PC-9 (cell line): Measurements from ENCODE around the gene DCST2. TPM values are rescaled to one million over a fixed set of nuclear protein-coding genes. Genes with fewer than 3 reads are reported as not detected.

ENCODE experiments used
- BruUV-seq: library from RNA; stranded (reverse); fragments of 400-500 nt; replicated peaks from 2 replicates; lab custom pipeline; 2021; lab: Mats Ljungman, UMichigan
- CTCF ChIA-PET: fragments of 300-600 bp; sonication (Branson Sonifier 250); formaldehyde crosslinking; loops from one replicate; lab custom pipeline; 2022; ENCODE audit warnings: antibody characterized with exemption; lab: Charles Lee
- POLR2A ChIA-PET: fragments of 300-600 bp; sonication (Branson Sonifier 250); formaldehyde crosslinking; loops from one replicate; lab custom pipeline; 2022; ENCODE audit warnings: antibody characterized with exemption; ENCODE audit not compliant: unreplicated experiment; lab: Charles Lee
- DNase-seq, 2 experiments: peaks; one replicate each; pipeline versions ENCODE4 v3.0.0 to v3.0.0-alpha.2; 2015 to 2022; ENCODE audit warnings: mixed read lengths in 1 of 2
- H2AFZ ChIP-seq: fragments of 200-600 bp; sonication (generic); 2 replicates; pipeline ENCODE4 v1.8.1; 2017; ENCODE audit warnings: antibody characterized with exemption
- H3F3A ChIP-seq: fragments of 200-600 bp; sonication (generic); 2 replicates; pipeline ENCODE4 v1.8.1; 2017; ENCODE audit warnings: antibody characterized with exemption, mild to moderate bottlenecking, low read depth; ENCODE audit not compliant: insufficient read depth
- H3K27ac ChIP-seq: fragments of 200-600 bp; sonication (generic); 2 replicates; pipeline ENCODE4 v1.6.1; 2016; ENCODE audit warnings: mixed run types
- H3K27me3 ChIP-seq: fragments of 200-600 bp; sonication (generic); 2 replicates; pipeline ENCODE4 v1.6.1; 2016; ENCODE audit warnings: low read depth, mixed run types; ENCODE audit not compliant: insufficient read depth
- H3K36me3 ChIP-seq: fragments of 200-600 bp; sonication (generic); 2 replicates; pipeline ENCODE4 v1.6.1; 2016; ENCODE audit warnings: low read depth, mixed run types
- H3K4me1 ChIP-seq: fragments of 200-600 bp; sonication (generic); replicated peaks from 2 replicates; pipeline ENCODE4 v1.6.1; 2016; ENCODE audit warnings: mixed run types; ENCODE audit not compliant: insufficient read depth
- H3K4me2 ChIP-seq: fragments of 200-600 bp; sonication (generic); 2 replicates; pipeline ENCODE4 v1.6.1; 2017; ENCODE audit warnings: mixed run types
- H3K4me3 ChIP-seq: fragments of 200-600 bp; sonication (generic); 2 replicates; pipeline ENCODE4 v1.6.1; 2016; ENCODE audit warnings: mixed run types
- H3K79me2 ChIP-seq: fragments of 200-600 bp; sonication (generic); 2 replicates; pipeline ENCODE4 v1.6.1; 2017; ENCODE audit warnings: low read depth, mixed run types
- H3K9me2 ChIP-seq: fragments of 200-600 bp; sonication (generic); 2 replicates; pipeline ENCODE4 v1.8.1; 2017; ENCODE audit warnings: mild to moderate bottlenecking; ENCODE audit not compliant: insufficient read depth
- H3K9me3 ChIP-seq: fragments of 200-600 bp; sonication (generic); 2 replicates; pipeline ENCODE4 v1.8.1; 2016; ENCODE audit warnings: low read depth; ENCODE audit not compliant: insufficient read depth
- H4K20me1 ChIP-seq: fragments of 200-600 bp; sonication (generic); 2 replicates; pipeline ENCODE4 v1.8.1; 2017; ENCODE audit not compliant: insufficient read depth
- EZH2 ChIP-seq: fragments of 200-600 bp; sonication (generic); IDR thresholded peaks from 2 replicates; pipeline ENCODE4 v1.8.0; 2017; ENCODE audit warnings: antibody characterized with exemption, low read depth
- intact Hi-C: fragments of 100-400 bp; cut with micrococcal nuclease; formaldehyde crosslinking; loops from one replicate; pipeline ENCODE4 v1.10.0; 2022; ENCODE audit not compliant: unreplicated experiment
- total RNA-seq: library from RNA; stranded (reverse); gene quantifications from 2 replicates; pipeline ENCODE4 v1.2.3, GENCODE V29; 2021
- TF ChIP-seq, protein P1 (sequence below): fragments of 200-600 bp; sonication (generic); conservative IDR thresholded peaks from 2 replicates; pipeline ENCODE4 v1.6.1; 2017; ENCODE audit warnings: mixed run types, antibody characterized with exemption, mild to moderate bottlenecking, moderate library complexity

Gene DCST2
- total RNA-seq, 1 experiment from 2014 or later = 4.4 TPM

DNA sequence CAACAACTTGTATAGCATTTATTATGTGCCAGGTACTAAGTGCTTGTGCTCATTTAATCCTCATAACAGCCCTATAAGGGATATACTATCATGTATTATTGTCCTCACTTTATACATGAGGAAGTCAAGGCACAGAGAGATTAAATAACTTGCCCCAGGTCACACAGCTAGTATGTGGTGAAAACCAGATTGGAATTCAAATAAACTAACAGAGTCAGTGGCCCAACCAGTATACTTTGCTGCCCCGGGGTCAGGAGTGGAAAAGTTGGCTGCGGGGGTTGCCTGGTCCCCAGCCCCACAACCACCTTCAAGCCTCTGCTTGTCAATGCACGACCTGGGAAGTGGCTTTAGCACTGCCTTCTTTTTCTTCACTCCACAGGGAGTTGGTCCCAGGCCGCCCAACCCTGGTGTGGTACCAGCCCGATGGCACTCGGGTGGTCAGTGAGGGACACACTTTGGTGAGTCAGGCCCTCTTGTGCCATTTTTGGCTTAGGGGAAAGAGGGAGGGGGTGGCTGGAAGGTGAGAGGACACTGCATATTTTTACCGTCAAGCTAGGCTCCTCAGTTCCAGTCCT lies 20.0 kb upstream of the DCST2 start:
- TF ChIP-seq, protein P1, sequence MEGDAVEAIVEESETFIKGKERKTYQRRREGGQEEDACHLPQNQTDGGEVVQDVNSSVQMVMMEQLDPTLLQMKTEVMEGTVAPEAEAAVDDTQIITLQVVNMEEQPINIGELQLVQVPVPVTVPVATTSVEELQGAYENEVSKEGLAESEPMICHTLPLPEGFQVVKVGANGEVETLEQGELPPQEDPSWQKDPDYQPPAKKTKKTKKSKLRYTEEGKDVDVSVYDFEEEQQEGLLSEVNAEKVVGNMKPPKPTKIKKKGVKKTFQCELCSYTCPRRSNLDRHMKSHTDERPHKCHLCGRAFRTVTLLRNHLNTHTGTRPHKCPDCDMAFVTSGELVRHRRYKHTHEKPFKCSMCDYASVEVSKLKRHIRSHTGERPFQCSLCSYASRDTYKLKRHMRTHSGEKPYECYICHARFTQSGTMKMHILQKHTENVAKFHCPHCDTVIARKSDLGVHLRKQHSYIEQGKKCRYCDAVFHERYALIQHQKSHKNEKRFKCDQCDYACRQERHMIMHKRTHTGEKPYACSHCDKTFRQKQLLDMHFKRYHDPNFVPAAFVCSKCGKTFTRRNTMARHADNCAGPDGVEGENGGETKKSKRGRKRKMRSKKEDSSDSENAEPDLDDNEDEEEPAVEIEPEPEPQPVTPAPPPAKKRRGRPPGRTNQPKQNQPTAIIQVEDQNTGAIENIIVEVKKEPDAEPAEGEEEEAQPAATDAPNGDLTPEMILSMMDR = no peak
- no peak for TF ChIP-seq EZH2
- Histone ChIP-seq H3F3A (peaks cover 27% of the 10 kb centered on the region), H3K4me3 (peak overlapping the region; percentile 73; the same call in 1 of the 2 replicates), H3K9me3 (no peaks in the 10 kb centered on the region), H3K4me2 (peak overlapping the region; percentile 85), H3K27ac (no peak overlapping the region), H2AFZ (no peak overlapping the region), H3K9me2 (no peaks in the 10 kb centered on the region), H3K4me1 (peaks cover 34% of the 10 kb centered on the region), H3K79me2 (peaks cover 24% of the 10 kb centered on the region), H3K27me3 (no peaks in the 10 kb centered on the region), H4K20me1 (no peaks in the 10 kb centered on the region), H3K36me3 (0 out of 2 replicates have a peak, but pooled peaks cover 8% of the 10 kb centered on the region)
- no TSS peak for BruUV-seq
- intact Hi-C loops = no loop called here
- DNase-seq = no peak
- CTCF ChIA-PET = interaction anchor here (0.6 kb wide), 1 partner anchor 114 kb away, joined by 4 read pairs; no protein-coding TSS in a partner anchor
- POLR2A ChIA-PET = no interaction called here

DNA sequence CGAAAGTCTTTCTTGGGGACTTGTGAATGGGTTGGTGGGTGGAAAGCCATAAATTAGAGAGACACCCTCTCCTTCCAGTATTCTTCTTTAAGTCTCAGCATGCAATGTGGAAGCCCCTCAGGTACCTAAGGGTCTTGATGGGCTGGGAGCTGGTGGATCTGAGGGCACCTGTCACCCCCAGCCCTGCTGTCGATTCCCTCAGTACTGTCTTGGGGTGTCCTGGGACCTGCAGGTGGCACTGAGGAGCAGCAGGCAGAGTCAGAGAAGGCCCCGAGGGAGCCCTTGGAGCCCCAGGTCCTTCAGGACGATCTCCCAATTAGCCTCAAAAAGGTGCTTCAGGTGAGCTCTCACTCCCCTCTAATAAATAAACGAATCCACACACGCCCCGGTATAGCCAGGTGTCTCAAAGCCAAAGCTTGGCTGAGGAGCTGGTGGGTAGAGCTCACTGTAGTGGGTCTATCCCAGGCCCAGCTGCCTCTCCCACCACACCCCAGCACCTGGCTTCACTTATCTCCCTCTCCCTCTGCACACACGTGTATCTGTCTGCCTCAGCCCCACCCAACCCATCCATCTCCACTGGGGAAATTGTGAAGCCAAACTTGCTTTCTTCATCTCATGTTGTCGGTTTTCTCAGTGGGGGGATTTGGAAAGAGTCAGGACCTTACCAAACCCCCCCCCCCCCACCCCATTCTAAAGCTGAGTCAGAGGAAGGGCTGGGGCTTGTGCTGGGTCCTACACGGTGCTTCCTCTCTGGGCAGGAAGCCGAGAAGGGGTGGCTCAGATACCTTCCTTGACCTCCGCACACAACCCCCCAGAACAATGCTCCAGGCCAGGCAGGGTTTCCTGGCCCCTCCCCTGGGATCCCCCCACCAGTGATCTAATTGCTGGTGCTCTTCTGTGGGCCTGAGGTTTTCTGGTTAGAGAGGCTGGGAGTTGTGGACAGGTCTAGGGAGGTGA lies 19.1 kb upstream of the DCST2 start:
- intact Hi-C loops = loop anchor here (1.0 kb wide), 1 partner anchor 51 kb away; no protein-coding TSS in a partner anchor

More for the DNA sequence above, 19.1 kb upstream of the DCST2 start:
- Histone ChIP-seq H4K20me1 (no peaks in the 10 kb centered on the region), H3K4me2 (peak overlapping the region; percentile 85), H3K79me2 (peaks cover 24% of the 10 kb centered on the region), H3K27ac (peak overlapping the region; percentile 3; the same call in 1 of the 2 replicates), H3K9me3 (no peaks in the 10 kb centered on the region), H3K9me2 (no peaks in the 10 kb centered on the region), H3K36me3 (no peaks in the 10 kb centered on the region), H2AFZ (peak overlapping the region; percentile 90), H3K27me3 (no peaks in the 10 kb centered on the region), H3F3A (peaks cover 27% of the 10 kb centered on the region), H3K4me3 (peak overlapping the region; percentile 73), H3K4me1 (peaks cover 34% of the 10 kb centered on the region)
- peak in 1 of 2 experiments; percentile 43 for DNase-seq
- BruUV-seq = TSS peak; percentile 18
- no peak for TF ChIP-seq EZH2
- TF ChIP-seq, protein P1 = peak; percentile 58; the same call in 1 of the 2 replicates
- POLR2A ChIA-PET = interaction anchor here (0.5 to 0.8 kb wide), 7 partner anchors 32 to 1085 kb away, joined by 4 to 7 read pairs (median 4); partner anchors contain the start of genes FLAD1 and ZBTB7B
- CTCF ChIA-PET = interaction anchor here (0.7 to 1.0 kb wide), 4 partner anchors 35 to 493 kb away, joined by 3 to 10 read pairs (median 6); no protein-coding TSS in a partner anchor
